Stimulated activated CD8-positive, alpha-beta memory T cell treated with anti-CD3 and anti-CD28 coated beads, Interleukin-15, amount 100 ng/mL, for 4 hours (primary cell): Measurements from ENCODE around the gene PHGDH.

ENCODE experiments used
- DNase-seq, 2 donors: peaks; one replicate each; pipeline ENCODE4 v3.0.0-alpha.2; 2020; ENCODE audit warnings: low read depth in 2 of 2

The PHGDH gene

DNA sequence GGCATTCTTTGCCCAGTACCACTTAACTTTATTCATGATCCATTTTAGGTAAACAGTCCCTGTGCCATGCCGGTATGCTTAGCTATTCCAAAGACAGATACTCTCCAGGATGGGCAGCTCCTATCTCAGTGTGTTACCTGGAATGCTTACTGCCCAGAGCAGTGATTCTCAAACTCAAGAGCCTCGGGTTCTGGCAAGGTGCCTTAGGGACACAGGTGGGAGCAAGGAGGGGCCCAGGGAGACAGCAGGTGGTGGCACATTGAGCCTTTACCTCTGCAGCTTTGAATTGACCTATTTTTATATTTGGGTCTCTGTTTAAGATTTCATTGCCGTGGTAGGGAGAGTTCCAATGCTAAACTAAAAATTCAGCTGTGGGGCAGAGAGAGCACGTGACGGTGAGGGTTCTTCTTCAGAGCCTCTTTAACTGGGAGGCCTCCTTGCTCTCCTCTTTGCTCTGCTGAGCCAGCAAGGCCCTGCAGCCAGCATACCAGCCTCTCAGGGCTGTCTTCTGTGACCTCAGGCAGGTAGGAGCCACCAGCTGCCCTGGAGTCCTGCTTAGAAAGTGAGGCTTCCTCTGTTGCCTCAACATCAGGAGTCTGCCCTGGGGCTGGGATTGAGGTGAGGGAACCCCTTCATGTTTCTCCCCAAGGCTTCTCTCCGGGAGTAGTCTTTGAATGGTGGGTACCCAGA, 20.2 kb downstream of the PHGDH start:
- no peak for DNase-seq

DNA sequence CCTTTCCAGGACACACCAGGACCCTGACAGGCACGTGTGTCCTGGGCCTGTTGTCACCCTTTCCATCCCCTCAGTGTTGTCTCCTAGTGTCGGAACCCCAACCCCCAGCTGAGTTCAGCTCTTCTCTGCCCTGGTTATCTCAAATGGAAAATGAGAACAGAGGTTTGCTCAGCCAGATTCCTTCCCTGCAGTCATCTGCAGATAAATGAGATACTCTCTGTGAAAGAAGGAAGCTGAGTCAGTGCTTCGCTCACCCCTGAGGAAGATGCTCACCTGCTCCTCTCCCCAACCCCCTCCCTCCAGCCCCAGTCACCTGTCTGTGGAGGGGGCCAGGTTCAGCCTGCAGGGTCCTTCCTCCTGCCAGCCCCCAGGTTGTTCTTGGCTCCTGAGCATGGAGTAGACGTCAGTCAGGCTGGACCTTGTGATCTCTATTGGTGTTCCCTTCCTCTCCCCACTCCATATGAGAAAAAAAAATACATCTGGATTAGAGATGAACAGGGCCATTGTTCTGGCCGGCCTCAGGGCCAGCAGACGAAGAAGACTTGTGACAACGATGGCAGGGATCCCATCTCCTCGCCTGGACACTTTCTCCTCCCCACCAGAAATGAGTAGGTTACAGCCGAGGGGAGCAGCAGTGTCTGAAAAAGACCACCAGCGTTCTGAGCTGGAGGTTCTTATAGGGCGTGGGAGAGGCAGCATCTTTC, 20.9 kb downstream of the PHGDH start:
- DNase-seq: no peak

DNA sequence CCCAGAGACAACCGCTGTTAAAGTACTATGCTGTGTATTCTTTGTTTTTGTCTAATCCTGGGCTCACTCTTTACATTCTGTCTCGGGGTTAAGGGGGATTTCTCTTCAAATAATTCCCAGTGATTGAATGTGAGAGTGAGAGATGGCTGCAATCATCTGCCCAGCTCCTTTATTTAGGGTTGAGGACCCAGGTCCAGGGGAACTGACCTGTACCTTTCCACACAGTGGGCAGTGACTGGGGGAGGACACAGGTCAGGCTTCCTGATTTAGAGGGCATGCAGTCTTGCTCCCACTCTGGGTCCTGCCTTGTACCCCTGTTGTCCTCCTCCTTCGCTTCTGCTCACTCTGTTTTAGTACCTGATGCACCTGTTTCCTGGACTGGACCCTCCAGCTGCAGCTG, 22.0 kb downstream of the PHGDH start:
- no peak for DNase-seq

DNA sequence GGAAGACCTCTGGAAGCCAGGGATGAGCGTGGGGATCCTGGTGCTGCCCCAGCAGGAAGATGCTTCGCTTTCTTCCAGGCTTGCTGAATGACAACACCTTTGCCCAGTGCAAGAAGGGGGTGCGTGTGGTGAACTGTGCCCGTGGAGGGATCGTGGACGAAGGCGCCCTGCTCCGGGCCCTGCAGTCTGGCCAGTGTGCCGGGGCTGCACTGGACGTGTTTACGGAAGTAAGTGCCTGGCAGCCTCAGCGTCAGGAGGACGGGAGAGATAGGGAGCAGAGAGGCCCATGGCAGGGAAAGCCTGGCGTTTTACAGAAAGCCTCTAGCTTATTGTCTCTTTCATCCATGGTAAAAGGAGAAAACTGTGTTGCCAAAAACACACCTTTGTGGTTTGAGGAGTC, 23.5 kb downstream of the PHGDH start:
- DNase-seq: no peak

DNA sequence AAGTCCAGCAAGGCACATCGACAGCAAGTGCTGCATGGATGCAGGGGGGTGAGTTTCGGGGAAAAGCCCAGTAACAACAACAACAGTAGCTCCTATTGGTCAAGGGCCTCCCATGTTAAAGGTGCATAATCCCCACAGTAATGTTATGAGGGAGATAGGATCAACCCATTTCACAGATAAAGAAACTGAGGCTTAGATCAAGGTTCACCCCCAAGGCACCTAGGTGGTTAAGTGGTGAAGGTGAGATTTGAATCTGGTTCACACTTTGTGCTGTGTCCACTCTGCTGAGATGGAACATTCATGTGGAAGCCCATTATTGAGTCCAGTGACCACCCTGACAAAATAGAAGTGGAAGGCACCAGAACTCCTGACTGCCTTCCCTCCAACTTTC, 24.9 kb downstream of the PHGDH start:
- no peak for DNase-seq

DNA sequence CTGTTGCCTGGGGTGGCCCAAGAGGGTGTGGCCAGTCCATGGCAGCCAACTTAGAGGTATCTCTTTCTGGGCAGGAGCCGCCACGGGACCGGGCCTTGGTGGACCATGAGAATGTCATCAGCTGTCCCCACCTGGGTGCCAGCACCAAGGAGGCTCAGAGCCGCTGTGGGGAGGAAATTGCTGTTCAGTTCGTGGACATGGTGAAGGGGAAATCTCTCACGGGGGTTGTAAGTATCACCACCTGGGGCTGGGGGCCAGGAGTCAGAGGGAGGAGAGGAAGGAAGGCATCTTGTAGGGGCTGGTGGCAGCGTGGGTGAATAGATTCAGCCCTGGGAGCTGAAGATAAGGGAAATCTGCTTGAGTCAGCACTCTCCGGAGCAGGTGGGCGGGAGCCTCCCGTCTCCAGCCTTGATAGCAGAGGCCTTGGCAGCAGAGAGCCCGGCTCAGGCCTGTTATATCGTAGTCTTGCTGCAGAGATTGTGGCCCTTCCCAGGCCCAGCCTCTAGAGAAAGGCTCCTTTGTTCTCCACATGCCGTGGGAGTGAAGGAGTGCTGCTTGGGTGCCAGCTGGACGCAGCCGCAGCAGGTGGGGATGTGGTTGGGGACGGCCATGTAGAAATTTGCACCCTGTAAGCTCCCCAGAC, 25.4 kb downstream of the PHGDH start:
- no peak for DNase-seq

DNA sequence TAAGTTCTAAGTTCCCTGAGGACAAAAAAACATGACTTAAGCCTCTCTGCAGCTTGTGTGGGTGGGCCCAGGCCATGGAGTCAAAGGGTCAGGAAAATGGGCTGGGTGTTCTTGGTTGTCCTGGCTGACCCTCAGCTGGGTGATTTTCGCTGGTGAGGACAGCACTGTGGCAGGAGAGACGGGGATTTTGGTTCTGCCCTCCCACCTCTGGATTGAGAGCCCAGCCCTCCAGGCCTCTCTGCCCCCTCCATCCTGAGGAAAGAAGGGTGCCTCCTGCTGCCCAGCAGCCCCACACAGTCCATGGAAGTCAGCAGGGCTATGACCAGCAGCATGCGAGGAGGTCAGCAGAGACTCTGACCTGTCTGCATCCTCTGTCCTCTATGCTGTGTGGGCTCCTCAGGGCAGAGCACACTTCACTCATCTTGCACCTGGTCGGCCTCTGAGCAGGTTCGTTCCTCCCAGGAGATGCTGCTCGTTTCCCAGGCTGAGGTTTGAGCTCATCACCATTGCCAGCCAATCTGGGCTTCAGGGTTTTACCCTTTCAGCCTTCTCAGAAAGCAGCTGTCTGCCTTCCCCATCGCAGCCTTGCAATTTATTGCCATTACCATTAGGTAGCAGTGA, 26.5 kb downstream of the PHGDH start:
- DNase-seq: no peak

DNA sequence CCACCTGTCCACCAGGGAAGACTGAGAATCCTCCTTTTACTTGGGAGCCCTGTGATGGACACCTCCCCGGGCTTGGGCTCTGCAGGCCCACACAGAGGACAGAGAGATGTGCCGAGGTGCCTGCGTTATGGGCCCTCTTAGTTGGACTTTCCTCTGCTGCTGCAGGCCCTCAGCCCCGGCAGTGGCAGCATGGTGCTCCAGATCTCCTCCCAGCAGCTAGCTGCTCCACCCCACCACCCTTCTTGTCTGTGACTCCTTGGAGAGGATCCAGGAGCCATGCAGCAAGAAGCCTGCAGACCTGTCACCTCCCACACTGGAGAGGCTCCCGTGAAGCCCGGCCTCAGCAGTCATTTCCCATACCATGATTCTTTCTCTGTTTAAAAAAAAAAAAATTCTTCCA, 27.4 kb downstream of the PHGDH start:
- no peak for DNase-seq

DNA sequence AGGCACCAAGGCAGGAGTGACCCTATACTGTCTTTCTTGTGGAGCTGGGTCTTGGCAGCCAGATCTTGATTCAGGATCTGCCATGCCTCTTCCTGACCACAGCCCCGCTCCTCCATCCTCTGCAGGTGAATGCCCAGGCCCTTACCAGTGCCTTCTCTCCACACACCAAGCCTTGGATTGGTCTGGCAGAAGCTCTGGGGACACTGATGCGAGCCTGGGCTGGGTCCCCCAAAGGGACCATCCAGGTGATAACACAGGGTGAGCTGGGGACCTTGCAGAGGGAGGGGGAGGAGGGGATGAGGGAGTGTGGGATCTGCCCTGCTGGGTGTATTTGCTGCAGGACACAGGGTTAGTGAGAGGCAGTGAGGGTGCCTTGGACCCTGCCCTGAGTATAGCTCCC, 28.5 kb downstream of the PHGDH start:
- no peak for DNase-seq

DNA sequence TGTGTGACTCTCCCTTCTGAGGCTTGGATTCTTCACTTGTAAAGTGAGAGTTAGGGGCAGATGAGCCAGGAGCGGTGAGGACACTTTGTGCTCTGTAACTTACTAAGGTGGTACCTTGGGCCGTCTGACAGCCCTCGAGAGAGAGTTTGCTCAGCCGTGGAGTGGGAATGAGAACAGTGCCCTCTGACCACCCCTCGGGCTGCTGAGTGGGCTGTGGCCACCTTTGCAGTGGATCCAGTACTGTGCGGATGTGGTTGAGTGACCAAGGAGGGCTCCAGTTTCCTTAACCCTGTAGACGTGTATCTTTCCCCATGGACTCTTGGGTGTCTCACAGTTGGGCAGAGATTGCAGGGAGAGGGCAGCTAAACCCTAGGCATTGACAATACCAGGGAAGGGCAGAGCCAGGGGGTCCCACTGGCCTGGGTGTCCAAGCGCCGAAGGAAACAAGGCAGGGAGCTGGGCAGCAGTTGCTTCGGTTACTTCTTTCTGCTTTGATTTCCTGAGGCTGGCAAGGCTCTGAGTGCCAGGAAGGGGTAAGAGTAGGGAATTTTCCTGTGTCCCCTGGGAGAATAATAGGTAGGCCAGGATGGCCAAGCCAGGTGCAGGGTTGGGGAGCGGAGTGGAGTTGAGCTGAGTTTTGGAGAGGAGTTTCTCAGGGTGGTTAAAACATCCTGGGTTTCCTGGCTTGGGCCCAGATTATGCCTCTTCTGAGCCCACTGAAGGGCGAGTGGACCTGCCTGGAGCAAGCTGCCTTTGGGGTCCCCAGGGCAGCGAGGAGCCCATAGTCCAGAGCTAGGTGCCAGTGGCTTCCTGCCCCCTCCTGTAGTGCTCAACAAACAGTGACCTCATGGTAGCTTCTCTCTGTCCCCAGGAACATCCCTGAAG, 29.4 kb downstream of the PHGDH start:
- no peak for DNase-seq

DNA sequence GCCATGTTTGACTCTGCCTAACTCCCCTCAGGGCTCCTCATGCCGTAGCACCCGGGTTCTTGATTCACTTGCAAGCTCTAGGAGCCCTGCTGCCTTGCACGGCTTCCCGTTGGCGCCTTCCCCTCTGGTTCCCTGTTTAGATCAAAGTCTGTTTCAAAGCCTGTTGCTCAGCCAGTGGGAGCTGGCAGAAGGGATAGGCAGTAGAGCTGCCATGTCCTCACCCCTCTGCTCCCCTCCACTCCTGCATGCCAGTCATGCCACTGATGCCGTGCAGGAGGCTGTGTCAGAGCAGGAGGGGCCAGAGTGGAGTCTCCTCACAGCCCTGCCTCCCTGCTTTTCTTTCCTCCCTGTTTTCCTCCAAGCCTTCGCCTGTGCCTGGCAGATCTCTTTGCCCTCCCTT, 30.5 kb downstream of the PHGDH start:
- no peak for DNase-seq

DNA sequence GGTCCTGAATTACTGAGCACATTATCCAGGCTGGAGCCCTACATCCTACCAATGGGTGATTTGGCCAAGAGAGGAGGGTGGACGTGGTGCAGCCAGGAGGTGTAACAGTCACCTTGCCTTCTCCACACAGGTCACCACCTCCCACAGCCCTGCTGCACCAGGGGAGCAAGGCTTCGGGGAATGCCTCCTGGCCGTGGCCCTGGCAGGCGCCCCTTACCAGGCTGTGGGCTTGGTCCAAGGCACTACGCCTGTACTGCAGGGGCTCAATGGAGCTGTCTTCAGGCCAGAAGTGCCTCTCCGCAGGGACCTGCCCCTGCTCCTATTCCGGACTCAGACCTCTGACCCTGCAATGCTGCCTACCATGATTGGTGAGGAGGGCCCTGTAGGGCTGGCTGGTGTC, 30.9 kb downstream of the PHGDH start:
- no peak for DNase-seq

DNA sequence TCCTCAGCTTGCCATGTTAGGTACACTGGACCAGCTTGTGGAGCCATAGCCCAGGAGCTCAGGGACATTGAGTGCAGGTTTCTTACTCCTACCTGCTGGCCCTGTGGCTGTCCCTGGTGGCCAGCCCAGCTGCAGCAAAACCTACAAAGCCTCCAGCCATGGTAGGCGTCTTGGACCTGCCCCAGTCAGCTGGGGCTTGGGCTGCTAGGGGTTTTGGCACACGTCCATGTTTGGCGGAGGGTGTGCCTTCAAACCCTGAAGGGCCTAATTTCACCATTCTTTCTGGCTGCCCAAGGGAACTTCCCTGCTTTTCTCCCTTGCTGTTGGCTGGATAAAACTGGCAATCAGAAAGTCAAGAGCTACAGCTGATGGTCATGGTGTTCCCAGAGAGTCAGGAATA, 31.6 kb downstream of the PHGDH start:
- no peak for DNase-seq

DNA sequence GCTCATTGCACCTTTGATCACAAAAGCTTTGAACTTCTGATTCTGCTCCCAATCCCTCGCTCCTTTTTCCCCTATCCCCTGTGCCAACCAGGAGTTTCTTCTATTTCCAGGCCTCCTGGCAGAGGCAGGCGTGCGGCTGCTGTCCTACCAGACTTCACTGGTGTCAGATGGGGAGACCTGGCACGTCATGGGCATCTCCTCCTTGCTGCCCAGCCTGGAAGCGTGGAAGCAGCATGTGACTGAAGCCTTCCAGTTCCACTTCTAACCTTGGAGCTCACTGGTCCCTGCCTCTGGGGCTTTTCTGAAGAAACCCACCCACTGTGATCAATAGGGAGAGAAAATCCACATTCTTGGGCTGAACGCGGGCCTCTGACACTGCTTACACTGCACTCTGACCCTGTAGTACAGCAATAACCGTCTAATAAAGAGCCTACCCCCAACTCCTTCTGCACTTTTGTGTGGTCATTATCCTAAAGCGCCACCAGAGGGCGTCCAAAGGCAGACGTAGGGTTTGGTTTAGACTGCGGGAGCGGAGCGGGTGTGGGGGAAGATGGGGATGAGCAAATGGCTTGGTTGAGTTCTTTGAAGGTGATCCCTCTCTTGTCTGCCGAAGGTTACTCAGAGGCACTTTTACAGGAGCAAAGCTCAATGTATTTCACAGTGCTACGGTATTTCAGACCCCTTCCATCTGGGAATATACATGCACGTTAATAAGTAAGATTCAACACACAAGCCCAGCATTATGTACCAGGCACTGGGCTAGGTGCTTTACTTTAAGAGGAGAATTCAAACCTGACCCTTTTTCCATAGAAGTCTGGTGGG, 32.3 kb downstream of the PHGDH start:
- DNase-seq: peak; percentile 4 to 21

DNA sequence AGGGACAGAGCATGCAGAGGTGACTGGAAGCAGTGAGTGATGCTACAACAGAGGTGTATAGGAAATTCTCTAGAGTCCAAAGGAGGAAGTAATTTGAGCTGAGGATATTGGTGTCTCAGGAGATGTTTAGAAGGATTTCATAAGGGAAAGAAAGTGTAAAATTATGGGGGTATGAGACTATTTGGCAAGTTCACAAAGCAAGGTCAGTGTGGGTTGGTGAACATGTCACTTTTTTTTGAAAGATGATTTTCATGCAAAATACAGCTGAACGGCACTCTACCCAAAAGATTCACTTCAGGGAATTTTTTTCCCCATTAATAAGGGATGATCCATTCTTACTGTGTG, 32.8 kb downstream of the PHGDH start:
- DNase-seq: no peak

DNA sequence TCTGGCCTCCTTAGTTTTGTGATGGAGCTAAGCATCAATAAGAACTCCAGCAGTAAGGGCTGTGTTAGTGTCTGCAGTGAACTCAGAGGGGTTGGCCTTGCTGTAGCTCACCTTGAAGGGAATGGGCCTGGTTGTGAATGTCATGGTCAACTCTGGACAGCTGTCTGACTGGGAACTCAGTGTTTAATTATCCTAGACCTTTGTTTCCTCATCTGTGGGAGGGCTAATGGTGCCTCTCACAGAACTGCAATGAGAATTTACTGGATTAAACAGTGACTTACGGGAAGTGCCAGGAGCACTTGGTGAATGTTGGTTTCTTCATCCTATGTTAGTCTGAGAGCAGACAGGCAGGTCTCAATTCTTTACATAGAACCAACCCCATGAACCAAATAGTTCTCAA, 33.3 kb downstream of the PHGDH start:
- no peak for DNase-seq

DNA sequence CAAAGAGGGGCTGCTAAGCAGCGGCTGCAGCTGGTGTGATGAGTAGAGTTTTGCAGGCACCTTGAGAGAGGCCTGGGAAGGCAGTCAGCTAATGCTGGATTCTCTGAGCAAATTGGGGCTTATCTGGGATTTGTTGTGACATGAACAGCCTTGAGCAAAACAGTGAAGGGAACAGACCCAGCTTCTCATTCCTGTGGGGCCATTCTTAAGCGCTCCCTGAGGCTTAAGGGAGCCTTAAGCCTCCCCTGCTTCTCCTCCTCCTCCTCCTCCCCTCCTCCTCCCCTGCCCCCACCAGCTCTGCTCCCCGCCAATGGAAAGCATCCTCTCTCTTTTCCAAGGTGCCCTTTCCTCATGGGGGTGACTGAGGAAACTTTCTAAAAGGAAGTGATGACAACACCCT, 35.7 kb downstream of the PHGDH start:
- DNase-seq: no peak

DNA sequence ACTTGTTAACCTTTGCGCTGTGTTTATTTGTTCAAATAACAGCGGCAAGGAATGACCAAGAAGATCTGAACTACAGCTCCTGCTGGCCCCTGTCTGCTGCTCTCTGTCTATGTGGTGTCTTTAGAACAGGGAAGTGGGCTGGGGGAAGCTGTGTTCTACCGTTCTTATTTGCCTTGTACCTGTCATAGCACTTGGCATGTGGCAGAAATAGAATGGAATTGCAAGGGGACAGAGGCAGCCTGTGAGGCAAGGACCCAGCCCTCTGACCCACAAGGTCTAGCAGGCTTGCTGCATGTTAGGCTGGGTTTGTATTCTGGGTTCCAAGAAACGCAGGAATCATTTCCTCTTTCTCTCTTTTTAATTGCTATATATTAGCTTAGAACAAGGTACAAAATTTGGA, 36.3 kb downstream of the PHGDH start:
- DNase-seq: no peak

DNA sequence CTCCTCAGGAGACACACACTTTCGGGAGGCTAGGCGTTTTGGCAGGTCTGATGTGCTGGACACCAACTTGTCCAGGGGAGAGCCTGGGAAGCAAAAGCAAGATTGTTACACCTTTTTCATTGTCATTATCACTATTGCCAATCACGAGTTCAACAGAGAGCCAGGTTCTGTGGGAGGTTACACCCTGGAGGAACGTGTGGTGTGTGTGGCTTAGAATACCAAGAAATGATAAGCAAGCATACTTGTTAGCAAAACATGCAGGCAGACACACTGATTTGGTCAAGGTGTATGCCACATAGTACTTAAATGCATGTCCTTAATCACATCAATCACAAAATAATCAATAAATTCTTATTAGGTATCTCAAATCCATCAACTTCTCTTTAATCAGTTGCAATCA, 40.9 kb downstream of the PHGDH start:
- no peak for DNase-seq

DNA sequence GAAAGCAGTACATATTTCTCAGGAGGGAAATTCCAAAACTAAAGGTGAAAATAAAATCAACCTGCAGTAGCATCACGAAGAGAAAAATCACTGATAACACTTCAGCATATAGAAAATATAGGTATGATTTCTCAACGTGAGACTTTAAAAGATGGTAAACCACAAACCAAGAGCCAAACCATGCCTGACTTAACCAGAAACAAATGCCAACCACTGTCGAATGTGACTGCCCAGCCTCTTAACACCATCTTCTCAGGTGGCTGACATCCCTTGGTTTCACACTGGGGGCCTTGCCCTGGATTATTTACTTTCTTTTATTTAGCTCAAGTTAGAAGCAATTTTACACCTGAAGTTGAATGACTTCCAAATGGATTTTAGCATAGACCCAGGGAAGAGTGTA, 46.9 kb downstream of the PHGDH start:
- no peak for DNase-seq

DNA sequence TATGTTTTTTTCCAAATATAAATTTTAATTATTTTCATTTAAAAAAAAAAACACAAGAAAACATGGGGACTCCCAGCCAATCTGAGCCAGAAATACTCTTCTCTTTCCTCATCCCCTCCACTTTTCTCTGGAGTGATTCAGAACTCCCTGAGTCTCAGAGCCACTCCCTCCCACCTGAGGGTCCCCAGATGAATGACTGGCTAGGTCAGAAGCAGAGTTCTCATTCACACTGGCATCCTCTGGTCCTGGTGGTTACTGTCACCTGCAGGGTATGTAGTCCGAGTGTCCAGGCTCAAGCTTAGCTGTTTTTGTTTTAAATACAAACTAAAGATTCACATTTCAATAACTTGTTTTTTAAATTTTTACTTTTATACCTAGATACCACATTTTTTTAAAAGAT, 50.7 kb downstream of the PHGDH start:
- DNase-seq: no peak
